Fibroblast of mammary gland (primary cell): ENCODE data around the gene TTLL9.

ENCODE experiments used
- DNase-seq: peaks from one replicate; pipeline ENCODE4 v3.0.0-alpha.2; 2010; ENCODE audit warnings: low read depth
- H3K4me3 ChIP-seq: 2 replicates; pipeline ENCODE4 v1.5.1; 2011; ENCODE audit warnings: low read depth, mild to moderate bottlenecking, low read length, moderate library complexity; ENCODE audit not compliant: control insufficient read depth
- CTCF ChIP-seq: conservative IDR thresholded peaks from 2 replicates; pipeline ENCODE4 v1.5.1; 2011; ENCODE audit warnings: low read depth, low read length, inconsistent platforms; ENCODE audit not compliant: control insufficient read depth, insufficient read depth

TTLL9 gene

GRCh38 chr20:31863296-31864085, 6.9 kb upstream of the TTLL9 start:
- no peak overlapping the region for H3K4me3 ChIP-seq
- DNase-seq: no peak
- no peak for TF ChIP-seq CTCF

GRCh38 chr20:31864521-31865400, 5.7 kb upstream of the TTLL9 start:
- DNase-seq: no peak
- no peak overlapping the region for H3K4me3 ChIP-seq
- TF ChIP-seq CTCF: no peak

- DNase-seq: no peak
- TF ChIP-seq CTCF: no peak
- no peak overlapping the region for H3K4me3 ChIP-seq
Measured at GRCh38 chr20:31866221-31866620, 4.2 kb upstream of the TTLL9 start.

GRCh38 chr20:31868853-31869672, 1.4 kb upstream of the TTLL9 start:
- no peak for TF ChIP-seq CTCF
- no peak for DNase-seq
- H3K4me3 ChIP-seq: no peak overlapping the region

- DNase-seq: no peak
- no peak overlapping the region for H3K4me3 ChIP-seq
- no peak for TF ChIP-seq CTCF
Measured at GRCh38 chr20:31869673-31869941, 827 bp upstream of the TTLL9 start.

GRCh38 chr20:31870726-31871617, 538 bp downstream of the TTLL9 start:
- no peak for DNase-seq
- TF ChIP-seq CTCF: no peak
- H3K4me3 ChIP-seq: no peak overlapping the region
